ENCODE data around the gene KDSR.

KDSR gene

GRCh38 chr18:63402246-63403162 lies 35.5 kb upstream of the KDSR start:
- FAIRE-seq (no peak), DNase-seq (ENCODE audit: insufficient read length, low spot score) (no peak)
- no peak for TF ChIP-seq CTCF (IDR thresholded peaks at IDR 0.05; ENCODE audit: insufficient read depth, missing control alignments)

GRCh38 chr18:63399300-63399699 lies 32.3 kb upstream of the KDSR start:
- TF ChIP-seq CTCF (IDR thresholded peaks at IDR 0.05; ENCODE audit: insufficient read depth, missing control alignments): no peak
- DNase-seq (ENCODE audit: insufficient read length, low spot score) (no peak), FAIRE-seq (peak; percentile 99)

- FAIRE-seq (peak; percentile 93), DNase-seq (ENCODE audit: insufficient read length, low spot score) (no peak)
- no peak for TF ChIP-seq CTCF (IDR thresholded peaks at IDR 0.05; ENCODE audit: insufficient read depth, missing control alignments)
Observed at GRCh38 chr18:63397349-63397748, 30.3 kb upstream of the KDSR start.

GRCh38 chr18:63395503-63395902 lies 28.5 kb upstream of the KDSR start:
- TF ChIP-seq CTCF (IDR thresholded peaks at IDR 0.05; ENCODE audit: insufficient read depth, missing control alignments): no peak
- FAIRE-seq: peak; percentile 99
- DNase-seq (ENCODE audit: insufficient read length, low spot score): no peak

GRCh38 chr18:63394954-63395353 lies 27.9 kb upstream of the KDSR start:
- FAIRE-seq (no peak), DNase-seq (ENCODE audit: insufficient read length, low spot score) (no peak)
- no peak for TF ChIP-seq CTCF (IDR thresholded peaks at IDR 0.05; ENCODE audit: insufficient read depth, missing control alignments)

GRCh38 chr18:63387861-63388260 lies 20.9 kb upstream of the KDSR start:
- DNase-seq (ENCODE audit: insufficient read length, low spot score) (no peak), FAIRE-seq (no peak)
- no peak for TF ChIP-seq CTCF (IDR thresholded peaks at IDR 0.05; ENCODE audit: insufficient read depth, missing control alignments)

GRCh38 chr18:63382843-63383242 lies 15.8 kb upstream of the KDSR start:
- TF ChIP-seq CTCF (IDR thresholded peaks at IDR 0.05; ENCODE audit: insufficient read depth, missing control alignments): no peak

More at GRCh38 chr18:63382843-63383242, 15.8 kb upstream of the KDSR start:
- DNase-seq (ENCODE audit: insufficient read length, low spot score) (no peak), FAIRE-seq (peak; percentile 38)

All from D721Med (cell line).